CD14-positive monocyte (primary cell): Measurements from ENCODE around the gene ARHGEF19. TPM values are rescaled to one million over a fixed set of nuclear protein-coding genes. Genes with fewer than 3 reads are reported as not detected.

ENCODE experiments used
- DNase-seq, 3 donors: peaks; one replicate each; pipeline ENCODE4 v3.0.0-alpha.2; 2011 to 2022
- H2AFZ ChIP-seq: 2 replicates; pipeline ENCODE4 v1.6.0; 2012; ENCODE audit warnings: mild to moderate bottlenecking, low read depth, low read length, inconsistent platforms; ENCODE audit not compliant: insufficient read depth, poor library complexity, severe bottlenecking
- H3K27ac ChIP-seq, 2 donors: 1 replicate in 1 of 2; 2 replicates in 1 of 2; pipeline ENCODE4 v1.5.1; 2012 to 2013; ENCODE audit warnings: low read length in 2 of 2, control low read depth in 1 of 2, inconsistent platforms in 1 of 2, low read depth in 1 of 2, mild to moderate bottlenecking in 1 of 2
- H3K27me3 ChIP-seq, 2 donors: one replicate each; pipeline versions ENCODE4 v1.6.0 to v1.6.1; 2011 to 2013; ENCODE audit warnings: low read length in 2 of 2; ENCODE audit not compliant: control insufficient read depth in 2 of 2, insufficient read depth in 2 of 2
- H3K36me3 ChIP-seq, 2 donors: replicated peaks in 1 of 2; 1 replicate in 1 of 2; 2 replicates in 1 of 2; pipeline versions ENCODE4 v1.5.1 to v1.6.1; 2012 to 2013; ENCODE audit warnings: low read length in 2 of 2, control low read depth in 1 of 2, inconsistent platforms in 1 of 2, mild to moderate bottlenecking in 1 of 2; ENCODE audit not compliant: insufficient read depth in 2 of 2, control insufficient read depth in 1 of 2
- H3K4me1 ChIP-seq, 2 donors: 1 replicate in 1 of 2; 2 replicates in 1 of 2; pipeline versions ENCODE4 v1.5.1 to v1.6.1; 2012 to 2013; ENCODE audit warnings: low read length in 2 of 2, control low read depth in 1 of 2, inconsistent platforms in 1 of 2, mild to moderate bottlenecking in 1 of 2, moderate library complexity in 1 of 2; ENCODE audit not compliant: insufficient read depth in 2 of 2, control insufficient read depth in 1 of 2
- H3K4me2 ChIP-seq: replicated peaks from 2 replicates; pipeline ENCODE3; 2012; ENCODE audit warnings: low read length, moderate library complexity, mild to moderate bottlenecking; ENCODE audit not compliant: poor library complexity, severe bottlenecking; ENCODE audit errors: extremely low read depth
- H3K4me3 ChIP-seq, 3 experiments: fragments of 200-600 bp in 1 of 3; sonication (generic) in 1 of 3; replicated peaks in 1 of 3; 1 replicate in 2 of 3; 2 replicates in 1 of 3; pipeline ENCODE4 v1.5.1; 2011 to 2013; ENCODE audit warnings: low read length in 3 of 3, mild to moderate bottlenecking in 3 of 3, control low read depth in 2 of 3, low read depth in 2 of 3, inconsistent platforms in 1 of 3, moderate library complexity in 1 of 3
- H3K79me2 ChIP-seq: 2 replicates; pipeline ENCODE4 v1.6.0; 2012; ENCODE audit warnings: mild to moderate bottlenecking, control low read depth, inconsistent platforms, low read length, moderate library complexity; ENCODE audit not compliant: insufficient read depth
- H3K9ac ChIP-seq: 2 replicates; pipeline ENCODE4 v1.6.0; 2017; ENCODE audit warnings: low read length, mild to moderate bottlenecking; ENCODE audit not compliant: insufficient read depth, poor library complexity, severe bottlenecking
- H3K9me3 ChIP-seq, 2 donors: replicated peaks in 1 of 2; 1 replicate in 1 of 2; 2 replicates in 1 of 2; pipeline versions ENCODE4 v1.5.1 to v1.6.1; 2012 to 2013; ENCODE audit warnings: low read length in 2 of 2, control low read depth in 1 of 2; ENCODE audit not compliant: control insufficient read depth in 1 of 2, insufficient read depth in 1 of 2
- H4K20me1 ChIP-seq: 2 replicates; pipeline ENCODE4 v1.6.0; 2012; ENCODE audit warnings: mild to moderate bottlenecking, low read length, control low read depth, moderate library complexity; ENCODE audit not compliant: insufficient read depth
- H3K27ac Mint-ChIP-seq, 7 donors: one replicate each; pipeline ENCODE4 v1.8.0; 2020; ENCODE audit warnings: mild to moderate bottlenecking in 7 of 7, mixed read lengths in 7 of 7, moderate library complexity in 6 of 7, inconsistent platforms in 2 of 7
- H3K27me3 Mint-ChIP-seq, 3 donors: one replicate each; pipeline ENCODE4 v1.8.0; 2021 to 2022; ENCODE audit warnings: low read depth in 3 of 3, mild to moderate bottlenecking in 3 of 3, mixed read lengths in 3 of 3, moderate library complexity in 3 of 3, inconsistent platforms in 1 of 3
- H3K36me3 Mint-ChIP-seq, 2 donors: one replicate each; pipeline ENCODE4 v1.8.0; 2020; ENCODE audit warnings: mixed read lengths in 2 of 2, inconsistent platforms in 1 of 2, mild to moderate bottlenecking in 1 of 2
- H3K4me1 Mint-ChIP-seq: one replicate; pipeline ENCODE4 v1.8.0; 2020; ENCODE audit warnings: mild to moderate bottlenecking, mixed read lengths
- H3K4me3 Mint-ChIP-seq, 2 donors: one replicate each; pipeline ENCODE4 v1.8.0; 2020; ENCODE audit warnings: mild to moderate bottlenecking in 2 of 2, mixed read lengths in 2 of 2, moderate library complexity in 1 of 2
- H3K9me3 Mint-ChIP-seq, 7 donors: one replicate each; pipeline ENCODE4 v1.8.0; 2020 to 2022; ENCODE audit warnings: mixed read lengths in 7 of 7, mild to moderate bottlenecking in 6 of 7, moderate library complexity in 6 of 7, inconsistent platforms in 2 of 7
- CTCF ChIP-seq: fragments of 200-600 bp; IDR thresholded peaks from one replicate; pipeline ENCODE4 v1.8.0; 2022; ENCODE audit warnings: antibody characterized with exemption, mild to moderate bottlenecking
- WGBS: methylation state at CpG from one replicate; pipeline ENCODE4 v1.1.5; 2013; ENCODE audit warnings: missing lambda C conversion rate; ENCODE audit not compliant: insufficient coverage; 5-methylcytosine and 5-hydroxymethylcytosine counted together
- intact Hi-C, 2 donors: fragments of 100-400 bp; cut with micrococcal nuclease; formaldehyde crosslinking; loops; one replicate each; pipeline versions ENCODE4 v1.15.0 to v1.15.1; 2023
- polyA plus RNA-seq, 3 donors: library from polyadenylated mRNA; depleted of rRNA in 1 of 3; unstranded in 2 of 3; stranded (reverse) in 1 of 3; fragments of 300-500 nt in 2 of 3; fragments of >200 nt in 1 of 3; fragmentation: Illumina TruSeq in 2 of 3; gene quantifications; 1 replicate in 2 of 3; 2 replicates in 1 of 3; pipeline ENCODE4 v1.2.3, GENCODE V29; 2012 to 2021

ARHGEF19 gene
- polyA plus RNA-seq, 3 donors: 2.2 to 7.9 (median 2.3) TPM

- Histone ChIP-seq H3K79me2 (no peaks in the 10 kb centered on the region), H3K27ac (no peak overlapping the region), H4K20me1 (peaks cover 49% of the 10 kb centered on the region), H3K9ac (no peak overlapping the region), H3K27me3 (no peaks in the 10 kb centered on the region), H3K36me3 (peaks cover 52 to 71% of the 10 kb centered on the region in 2 donors), H3K4me3 (no peak overlapping the region), H3K4me1 (no peaks in the 10 kb centered on the region), H3K9me3 (no peaks in the 10 kb centered on the region), H2AFZ (no peak overlapping the region), H3K4me2 (no peak overlapping the region)
- WGBS: 90% methylated on average over 2 of the region's 4 CpGs
- no peak overlapping the region for H3K27ac Mint-ChIP-seq
- DNase-seq: no peak
- intact Hi-C loops: no loop called here
- peaks cover 49 to 51% of the 10 kb centered on the region in 2 donors for H3K36me3 Mint-ChIP-seq
- no peaks in the 10 kb centered on the region for H3K27me3 Mint-ChIP-seq
- H3K9me3 Mint-ChIP-seq: no peaks in the 10 kb centered on the region
- H3K4me3 Mint-ChIP-seq: no peak overlapping the region
- no peaks in the 10 kb centered on the region for H3K4me1 Mint-ChIP-seq
- no peak for TF ChIP-seq CTCF
Measured at GRCh38 chr1:16256478-16256877, 44.0 kb upstream of the ARHGEF19 start.

GRCh38 chr1:16254263-16254928 is 41.9 kb upstream of the ARHGEF19 start:
- Mint-ChIP-seq H3K27ac (peak overlapping the region in 1 of 7 donors; percentile 49), H3K27me3 (peaks cover 0 to 3% (median 0%) of the 10 kb centered on the region in 3 donors), H3K4me3 (no peak overlapping the region), H3K36me3 (peaks cover 63 to 66% of the 10 kb centered on the region in 2 donors), H3K9me3 (no peaks in the 10 kb centered on the region), H3K4me1 (peaks cover 15% of the 10 kb centered on the region)
- Histone ChIP-seq H3K36me3 (peaks cover 62 to 74% of the 10 kb centered on the region in 2 donors), H3K9ac (no peak overlapping the region), H3K4me3 (no peak overlapping the region), H3K9me3 (no peaks in the 10 kb centered on the region), H3K79me2 (no peaks in the 10 kb centered on the region), H2AFZ (no peak overlapping the region), H3K27ac (no peak overlapping the region), H3K4me2 (no peak overlapping the region), H4K20me1 (peaks cover 43% of the 10 kb centered on the region), H3K27me3 (no peaks in the 10 kb centered on the region), H3K4me1 (peaks cover 12 to 14% of the 10 kb centered on the region in 2 donors)
- 69% methylated on average over 4 of the region's 4 CpGs for WGBS
- no peak for DNase-seq
- intact Hi-C loops: no loop called here
- no peak for TF ChIP-seq CTCF
